ENCODE measurements around the gene BLTP2.

The BLTP2 gene

GRCh38 chr17:28644787-28645575 lies at the start of gene BLTP2:
Gene BLTP2 (minus strand): TSS chr17:28645158. CDS start chr17:28645056, 102 bp downstream.
- Histone ChIP-seq H3K36me3 (ENCODE audit: control insufficient read depth in 1 of 2, insufficient read depth in 2 of 2, low read length in 2 of 2) (peaks cover 22 to 39% of the 10 kb centered on the region in 2 donors), H3K9me3 (ENCODE audit: control insufficient read depth in 1 of 2, low read length in 2 of 2) (no peaks in the 10 kb centered on the region), H3K27ac (ENCODE audit: low read length) (peak within 1 kb of the TSS; percentile 92), H3K4me1 (ENCODE audit: control insufficient read depth in 1 of 2, insufficient read depth in 2 of 2, low read length in 2 of 2) (peaks cover 18 to 31% of the 10 kb centered on the region in 2 donors), H3K4me3 (ENCODE audit: low read depth in 1 of 2, low read length in 2 of 2) (peak within 1 kb of the TSS; percentile 94 to 95), H3K27me3 (ENCODE audit: low read depth, low read length) (no peaks in the 10 kb centered on the region)

GRCh38 chr17:28693869-28694268 lies 48.9 kb upstream of the BLTP2 start:
- Histone ChIP-seq H3K36me3 (ENCODE audit: control insufficient read depth in 1 of 2, insufficient read depth in 2 of 2, low read length in 2 of 2) (peaks cover 69 to 81% of the 10 kb centered on the region in 2 donors), H3K27ac (ENCODE audit: low read length) (no peak overlapping the region), H3K9me3 (ENCODE audit: control insufficient read depth in 1 of 2, low read length in 2 of 2) (no peaks in the 10 kb centered on the region), H3K4me3 (ENCODE audit: low read depth in 1 of 2, low read length in 2 of 2) (no peak overlapping the region), H3K27me3 (ENCODE audit: low read depth, low read length) (no peaks in the 10 kb centered on the region), H3K4me1 (ENCODE audit: control insufficient read depth in 1 of 2, insufficient read depth in 2 of 2, low read length in 2 of 2) (no peaks in the 10 kb centered on the region)

DNA sequence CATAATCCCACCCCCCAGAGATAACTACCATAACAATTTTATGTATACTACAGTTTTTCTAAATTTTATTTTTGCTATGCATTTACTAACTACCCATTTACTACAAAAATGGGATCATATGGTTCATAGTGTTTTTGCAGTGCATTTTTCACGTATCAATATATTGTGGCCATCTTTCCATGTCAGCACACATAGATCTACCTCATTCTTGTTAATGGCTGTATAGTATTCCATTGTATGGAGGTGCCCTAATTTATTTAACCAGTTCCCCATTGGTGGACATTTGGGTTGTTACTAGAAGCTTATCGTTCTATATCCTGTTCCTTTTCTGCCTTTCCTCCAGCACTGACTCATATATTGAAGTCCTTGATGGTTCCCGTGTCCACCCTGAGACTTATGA lies 44.1 kb upstream of the BLTP2 start:
- Histone ChIP-seq H3K27me3 (ENCODE audit: low read depth, low read length) (no peaks in the 10 kb centered on the region), H3K9me3 (ENCODE audit: control insufficient read depth in 1 of 2, low read length in 2 of 2) (no peaks in the 10 kb centered on the region), H3K27ac (ENCODE audit: low read length) (no peak overlapping the region), H3K4me3 (ENCODE audit: low read depth in 1 of 2, low read length in 2 of 2) (no peak overlapping the region), H3K4me1 (ENCODE audit: control insufficient read depth in 1 of 2, insufficient read depth in 2 of 2, low read length in 2 of 2) (peaks cover 0 to 3% of the 10 kb centered on the region in 2 donors), H3K36me3 (ENCODE audit: control insufficient read depth in 1 of 2, insufficient read depth in 2 of 2, low read length in 2 of 2) (peaks cover 75 to 80% of the 10 kb centered on the region in 2 donors)

DNA sequence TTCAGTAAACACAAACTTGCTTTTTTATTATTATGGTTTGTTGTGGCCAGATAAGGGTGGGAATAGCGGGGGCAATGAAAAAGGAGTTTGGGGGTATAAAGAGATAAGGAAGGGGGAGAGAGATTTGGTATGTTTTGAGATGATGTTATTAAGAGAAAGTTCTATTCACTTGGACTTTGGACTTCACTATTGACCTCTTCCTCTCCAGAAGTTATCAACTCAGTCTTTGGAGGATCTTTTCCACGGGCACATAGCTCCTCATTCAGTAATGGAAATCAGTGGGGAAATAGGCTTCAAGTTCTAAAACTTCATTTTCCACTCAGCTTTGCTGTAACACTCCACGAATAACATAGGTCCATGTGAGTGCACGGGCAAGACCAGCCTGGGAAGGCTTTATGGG lies 43.5 kb upstream of the BLTP2 start:
- Histone ChIP-seq H3K4me3 (ENCODE audit: low read depth in 1 of 2, low read length in 2 of 2) (no peak overlapping the region), H3K36me3 (ENCODE audit: control insufficient read depth in 1 of 2, insufficient read depth in 2 of 2, low read length in 2 of 2) (peaks cover 71 to 79% of the 10 kb centered on the region in 2 donors), H3K9me3 (ENCODE audit: control insufficient read depth in 1 of 2, low read length in 2 of 2) (no peaks in the 10 kb centered on the region), H3K27me3 (ENCODE audit: low read depth, low read length) (no peaks in the 10 kb centered on the region), H3K4me1 (ENCODE audit: control insufficient read depth in 1 of 2, insufficient read depth in 2 of 2, low read length in 2 of 2) (peaks cover 0 to 3% of the 10 kb centered on the region in 2 donors), H3K27ac (ENCODE audit: low read length) (no peak overlapping the region)

DNA sequence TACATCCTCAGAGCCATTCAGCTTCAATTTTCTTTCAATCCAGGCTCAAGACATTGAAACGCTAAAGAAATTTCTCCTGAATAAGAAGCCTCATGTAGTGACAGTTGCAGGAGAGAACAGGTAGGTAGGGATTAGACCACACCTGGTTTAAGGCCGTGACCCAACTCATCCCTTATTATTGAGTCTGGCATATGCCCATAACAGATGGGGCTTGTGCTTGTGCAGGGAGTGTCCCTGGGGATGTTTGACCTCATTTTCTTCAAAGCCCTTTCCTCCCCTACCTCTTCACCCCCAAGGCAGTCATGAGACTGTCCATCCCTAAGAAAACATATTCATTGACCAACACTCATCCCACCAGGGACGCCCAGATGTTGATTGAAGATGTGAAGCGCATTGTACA lies 41.3 kb upstream of the BLTP2 start:
- H3K27ac ChIP-seq (ENCODE audit: low read length) = no peak overlapping the region
- H3K36me3 ChIP-seq (ENCODE audit: control insufficient read depth in 1 of 2, insufficient read depth in 2 of 2, low read length in 2 of 2) = peaks cover 92 to 97% of the 10 kb centered on the region in 2 donors
- no peaks in the 10 kb centered on the region for H3K9me3 ChIP-seq (ENCODE audit: control insufficient read depth in 1 of 2, low read length in 2 of 2)

DNA sequence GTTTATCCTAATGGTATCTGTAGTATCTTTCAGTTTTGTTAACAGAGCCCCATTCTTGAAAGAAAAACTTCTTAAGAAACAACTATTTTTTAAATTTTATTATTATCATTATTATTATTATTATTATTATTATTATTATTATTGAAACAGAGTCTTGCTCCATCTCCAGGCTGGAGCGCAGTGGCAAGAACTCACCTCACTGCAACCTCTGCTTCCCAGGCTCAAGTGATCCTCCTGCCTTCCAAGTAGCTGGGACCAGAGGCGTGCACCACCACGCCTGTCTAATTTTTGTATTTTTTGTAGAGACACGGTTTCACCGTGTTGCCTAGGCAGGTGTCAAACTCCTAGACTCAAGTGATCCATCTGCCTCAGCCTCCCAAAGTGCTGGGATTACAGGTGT lies 40.4 kb upstream of the BLTP2 start:
- Histone ChIP-seq H3K9me3 (ENCODE audit: control insufficient read depth in 1 of 2, low read length in 2 of 2) (no peaks in the 10 kb centered on the region), H3K4me1 (ENCODE audit: control insufficient read depth in 1 of 2, insufficient read depth in 2 of 2, low read length in 2 of 2) (peaks cover 0 to 3% of the 10 kb centered on the region in 2 donors), H3K27me3 (ENCODE audit: low read depth, low read length) (no peaks in the 10 kb centered on the region), H3K36me3 (ENCODE audit: control insufficient read depth in 1 of 2, insufficient read depth in 2 of 2, low read length in 2 of 2) (peaks cover 88 to 97% of the 10 kb centered on the region in 2 donors), H3K27ac (ENCODE audit: low read length) (no peak overlapping the region), H3K4me3 (ENCODE audit: low read depth in 1 of 2, low read length in 2 of 2) (no peak overlapping the region)

More for the DNA sequence above, 41.3 kb upstream of the BLTP2 start:
- Histone ChIP-seq H3K27me3 (ENCODE audit: low read depth, low read length) (no peaks in the 10 kb centered on the region), H3K4me3 (ENCODE audit: low read depth in 1 of 2, low read length in 2 of 2) (no peak overlapping the region), H3K4me1 (ENCODE audit: control insufficient read depth in 1 of 2, insufficient read depth in 2 of 2, low read length in 2 of 2) (peaks cover 0 to 3% of the 10 kb centered on the region in 2 donors)

- Histone ChIP-seq H3K4me1 (ENCODE audit: control insufficient read depth in 1 of 2, insufficient read depth in 2 of 2, low read length in 2 of 2) (peaks cover 0 to 3% of the 10 kb centered on the region in 2 donors), H3K36me3 (ENCODE audit: control insufficient read depth in 1 of 2, insufficient read depth in 2 of 2, low read length in 2 of 2) (peaks cover 84 to 93% of the 10 kb centered on the region in 2 donors), H3K9me3 (ENCODE audit: control insufficient read depth in 1 of 2, low read length in 2 of 2) (no peaks in the 10 kb centered on the region), H3K27ac (ENCODE audit: low read length) (no peak overlapping the region), H3K4me3 (ENCODE audit: low read depth in 1 of 2, low read length in 2 of 2) (no peak overlapping the region), H3K27me3 (ENCODE audit: low read depth, low read length) (no peaks in the 10 kb centered on the region)
Measured at GRCh38 chr17:28684963-28685362, 40.0 kb upstream of the BLTP2 start.

DNA sequence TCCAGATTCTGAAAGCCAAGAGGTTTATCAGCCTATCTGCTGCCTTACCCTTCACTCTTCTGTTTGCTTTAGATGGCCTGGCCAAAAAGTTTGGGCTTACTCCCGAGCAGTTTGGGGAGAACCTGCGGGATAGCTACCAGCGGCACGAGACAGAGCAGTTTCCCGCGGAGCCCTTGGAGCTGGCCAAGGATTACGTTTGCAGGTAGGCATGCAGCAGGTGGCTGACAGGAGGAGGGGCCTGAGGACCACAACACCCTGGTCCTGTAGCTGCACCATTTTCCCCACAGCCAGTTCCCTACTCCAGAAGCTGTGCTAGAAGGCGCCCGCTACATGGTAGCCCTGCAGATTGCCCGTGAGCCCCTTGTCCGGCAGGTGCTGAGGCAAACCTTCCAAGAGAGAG lies 37.7 kb upstream of the BLTP2 start:
- peaks cover 74 to 93% of the 10 kb centered on the region in 2 donors for H3K36me3 ChIP-seq (ENCODE audit: control insufficient read depth in 1 of 2, insufficient read depth in 2 of 2, low read length in 2 of 2)
- no peak overlapping the region for H3K4me3 ChIP-seq (ENCODE audit: low read depth in 1 of 2, low read length in 2 of 2)
- H3K9me3 ChIP-seq (ENCODE audit: control insufficient read depth in 1 of 2, low read length in 2 of 2) = no peaks in the 10 kb centered on the region
- H3K27ac ChIP-seq (ENCODE audit: low read length) = no peak overlapping the region
- peaks cover 0 to 3% of the 10 kb centered on the region in 2 donors for H3K4me1 ChIP-seq (ENCODE audit: control insufficient read depth in 1 of 2, insufficient read depth in 2 of 2, low read length in 2 of 2)
- H3K27me3 ChIP-seq (ENCODE audit: low read depth, low read length) = no peaks in the 10 kb centered on the region

- H3K27ac ChIP-seq (ENCODE audit: low read length) = no peak overlapping the region
- H3K4me1 ChIP-seq (ENCODE audit: control insufficient read depth in 1 of 2, insufficient read depth in 2 of 2, low read length in 2 of 2) = no peaks in the 10 kb centered on the region
- H3K36me3 ChIP-seq (ENCODE audit: control insufficient read depth in 1 of 2, insufficient read depth in 2 of 2, low read length in 2 of 2) = peaks cover 66 to 94% of the 10 kb centered on the region in 2 donors
- H3K4me3 ChIP-seq (ENCODE audit: low read depth in 1 of 2, low read length in 2 of 2) = no peak overlapping the region
- H3K9me3 ChIP-seq (ENCODE audit: control insufficient read depth in 1 of 2, low read length in 2 of 2) = no peaks in the 10 kb centered on the region
- no peaks in the 10 kb centered on the region for H3K27me3 ChIP-seq (ENCODE audit: low read depth, low read length)
Measured at GRCh38 chr17:28675980-28676379, 31.0 kb upstream of the BLTP2 start.

DNA sequence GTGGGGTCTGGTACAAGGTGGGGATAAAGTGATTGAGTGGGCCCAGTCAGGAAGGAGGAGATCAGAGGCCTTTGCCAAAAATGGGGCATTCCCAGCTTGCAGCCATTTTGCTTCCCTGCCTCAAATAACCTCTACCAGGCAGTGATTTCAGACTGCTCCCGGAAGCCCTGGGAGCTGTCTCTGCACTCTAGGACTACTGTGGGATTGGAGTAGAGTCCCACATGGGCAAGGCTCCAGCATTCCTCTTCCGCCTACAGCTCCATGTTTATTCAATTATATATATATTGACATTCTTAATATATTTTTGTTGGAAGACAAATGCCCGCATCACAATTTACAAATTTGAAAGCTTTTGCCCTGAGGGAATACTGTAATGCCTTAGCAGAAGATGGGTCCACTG lies 30.5 kb upstream of the BLTP2 start:
- Histone ChIP-seq H3K27ac (ENCODE audit: low read length) (no peak overlapping the region), H3K36me3 (ENCODE audit: control insufficient read depth in 1 of 2, insufficient read depth in 2 of 2, low read length in 2 of 2) (peaks cover 66 to 94% of the 10 kb centered on the region in 2 donors), H3K4me3 (ENCODE audit: low read depth in 1 of 2, low read length in 2 of 2) (no peak overlapping the region)

GRCh38 chr17:28669918-28670317 lies 25.0 kb upstream of the BLTP2 start:
- no peaks in the 10 kb centered on the region for H3K27me3 ChIP-seq (ENCODE audit: low read depth, low read length)
- H3K9me3 ChIP-seq (ENCODE audit: control insufficient read depth in 1 of 2, low read length in 2 of 2) = no peaks in the 10 kb centered on the region
- H3K36me3 ChIP-seq (ENCODE audit: control insufficient read depth in 1 of 2, insufficient read depth in 2 of 2, low read length in 2 of 2) = peaks cover 47 to 69% of the 10 kb centered on the region in 2 donors
- H3K27ac ChIP-seq (ENCODE audit: low read length) = no peak overlapping the region
- no peak overlapping the region for H3K4me3 ChIP-seq (ENCODE audit: low read depth in 1 of 2, low read length in 2 of 2)
- peaks cover 0 to 16% of the 10 kb centered on the region in 2 donors for H3K4me1 ChIP-seq (ENCODE audit: control insufficient read depth in 1 of 2, insufficient read depth in 2 of 2, low read length in 2 of 2)

More for the DNA sequence above, 30.5 kb upstream of the BLTP2 start:
- Histone ChIP-seq H3K9me3 (ENCODE audit: control insufficient read depth in 1 of 2, low read length in 2 of 2) (no peaks in the 10 kb centered on the region), H3K4me1 (ENCODE audit: control insufficient read depth in 1 of 2, insufficient read depth in 2 of 2, low read length in 2 of 2) (no peaks in the 10 kb centered on the region), H3K27me3 (ENCODE audit: low read depth, low read length) (no peaks in the 10 kb centered on the region)
